Measurements from ENCODE around the gene DMAC2.
A peak's percentile ranks its signal among the peaks of the same experiment; 100 is the strongest.
"Not testable (repeated sequence)": the region's sequence is repeated elsewhere in the genome, so short reads cannot be mapped to it uniquely, and the experiment has no call there.

DMAC2 gene

DNA sequence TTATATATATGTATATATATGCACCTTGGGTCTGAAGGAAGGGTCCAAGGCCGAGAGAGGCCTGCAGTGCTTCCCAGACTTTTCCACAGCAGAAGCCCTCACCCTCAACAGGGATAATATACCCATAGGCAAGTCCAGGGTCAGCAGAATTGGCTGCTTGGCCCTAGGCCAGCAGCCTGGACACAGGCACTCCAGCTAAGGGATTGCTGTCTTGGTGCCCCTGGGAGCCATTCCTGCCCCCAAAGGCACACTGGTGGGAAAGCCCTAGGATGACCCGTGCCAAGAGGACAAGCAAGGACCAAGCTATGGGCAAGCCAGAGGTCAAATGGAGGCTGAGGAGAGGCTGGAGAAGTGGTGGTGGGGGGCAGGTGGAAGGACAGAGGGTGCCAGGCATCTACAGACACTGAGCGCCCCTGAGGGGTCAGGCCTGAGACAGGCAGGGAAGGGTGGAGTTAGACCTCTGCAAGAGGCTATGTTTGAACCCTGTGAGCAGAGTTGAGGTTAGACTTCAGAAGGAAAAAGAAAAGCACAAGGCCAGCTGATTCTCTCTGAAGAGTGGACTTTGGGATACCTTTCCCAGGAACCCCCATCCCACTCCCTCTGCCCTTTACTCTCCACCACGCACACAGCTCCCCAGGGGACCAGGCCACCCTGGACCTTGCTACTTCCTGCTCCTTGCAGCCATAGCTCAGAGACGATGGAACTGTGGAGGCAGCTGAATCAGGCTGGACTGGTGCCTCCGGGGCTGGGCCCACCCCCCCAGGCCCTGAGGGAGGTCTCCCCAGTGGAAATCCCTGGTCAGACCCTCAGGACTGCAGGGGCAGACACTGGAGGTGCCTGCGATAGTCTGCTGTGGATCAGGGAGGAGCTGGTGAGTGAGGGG, 3.0 kb upstream of the DMAC2 start, which contains the start of gene ERICH4:
ERICH4 (plus strand) TSS at position 684 of the 883 bp plus-strand sequence; CDS start at position 698, 14 bp downstream.
- DNase-seq, result no peak

GRCh38 chr19:41441321-41441945, 1.7 kb upstream of the DMAC2 start:
- no peak for DNase-seq

GRCh38 chr19:41437944-41438574, 1.7 kb downstream of the DMAC2 start:
- DNase-seq, result no peak

GRCh38 chr19:41436674-41436951, 3.1 kb downstream of the DMAC2 start:
- no peak for DNase-seq

DNA sequence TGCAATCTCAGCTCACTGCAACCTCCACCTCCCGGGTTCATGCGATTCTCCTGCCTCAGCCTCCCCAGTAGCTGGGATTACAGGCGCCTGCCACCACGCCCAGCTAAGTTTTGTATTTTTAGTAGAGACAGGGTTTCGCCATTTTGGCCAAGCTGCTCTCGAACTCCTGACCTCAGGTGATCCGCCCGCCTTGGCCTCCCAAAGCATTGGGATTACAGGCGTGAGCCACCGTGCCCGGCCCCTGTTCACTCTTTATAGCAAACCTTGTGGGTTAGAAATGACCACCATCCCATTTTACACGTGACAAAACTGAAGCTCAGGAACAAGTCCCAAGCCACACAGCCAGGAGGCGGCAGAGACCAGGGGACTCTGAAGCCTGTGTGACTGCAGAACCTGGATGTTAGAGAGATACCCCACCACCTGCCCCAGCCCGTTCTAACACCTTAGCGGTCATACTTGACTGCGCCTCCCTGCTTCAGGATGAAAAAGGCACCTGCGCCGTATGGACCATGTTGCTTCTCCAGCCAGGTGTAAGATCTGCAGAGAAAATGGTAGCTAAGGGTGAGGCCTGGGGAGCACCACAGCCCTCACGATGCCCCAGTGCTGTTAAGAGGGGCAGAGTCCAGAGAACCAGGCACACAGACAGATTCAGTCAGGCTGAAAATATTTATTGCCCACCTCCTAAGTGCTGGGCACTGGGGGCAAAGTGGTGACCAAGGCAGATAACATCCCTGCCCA, 3.6 kb downstream of the DMAC2 start:
- no peak for DNase-seq

GRCh38 chr19:41435376-41435775, 4.3 kb downstream of the DMAC2 start:
- not testable (repeated sequence) for DNase-seq

DNA sequence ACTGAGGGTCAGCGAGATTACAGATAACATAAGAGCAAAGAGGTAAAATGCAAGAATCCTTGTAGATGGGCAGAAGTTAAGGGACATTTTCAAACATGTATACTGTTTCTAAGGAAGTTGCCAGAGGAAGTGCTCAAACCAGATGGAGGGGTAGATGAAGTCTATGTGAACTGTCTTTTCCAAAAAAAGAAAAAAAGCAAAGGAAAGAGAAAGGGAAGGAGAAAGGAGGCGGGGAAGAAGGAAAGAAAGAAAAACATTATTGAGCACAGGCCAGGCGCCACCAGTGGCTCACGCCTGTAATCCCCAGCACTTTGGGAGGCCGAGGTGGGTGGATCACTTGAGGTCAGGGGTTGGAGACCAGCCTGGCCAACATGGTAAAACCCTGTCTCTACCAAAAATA, 5.3 kb downstream of the DMAC2 start:
- no peak for DNase-seq

DNA sequence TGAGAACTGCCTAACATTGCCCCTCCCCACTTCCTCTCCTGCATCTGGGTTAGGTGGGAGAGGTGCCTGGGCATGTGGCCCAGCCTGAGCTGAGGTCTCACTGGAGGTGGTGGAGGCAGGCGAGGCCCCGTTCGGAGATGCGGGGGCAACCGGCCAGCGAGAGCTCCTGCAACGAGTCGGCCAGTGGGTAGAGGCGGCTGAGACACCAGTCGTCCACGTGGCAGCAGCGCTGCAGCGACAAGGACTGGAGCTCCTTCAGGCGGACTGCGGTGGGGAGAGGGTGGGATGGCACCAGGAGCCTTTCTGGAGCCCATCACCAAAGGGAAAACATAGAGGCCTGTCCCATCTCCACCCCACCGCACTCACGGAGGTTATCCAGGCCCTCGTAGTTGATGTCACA, 6.5 kb downstream of the DMAC2 start:
- DNase-seq, result no peak

- peak; percentile 7 for DNase-seq
These were observed 8.0 kb downstream of the DMAC2 start for GRCh38 chr19:41431426-41432386.

DNA sequence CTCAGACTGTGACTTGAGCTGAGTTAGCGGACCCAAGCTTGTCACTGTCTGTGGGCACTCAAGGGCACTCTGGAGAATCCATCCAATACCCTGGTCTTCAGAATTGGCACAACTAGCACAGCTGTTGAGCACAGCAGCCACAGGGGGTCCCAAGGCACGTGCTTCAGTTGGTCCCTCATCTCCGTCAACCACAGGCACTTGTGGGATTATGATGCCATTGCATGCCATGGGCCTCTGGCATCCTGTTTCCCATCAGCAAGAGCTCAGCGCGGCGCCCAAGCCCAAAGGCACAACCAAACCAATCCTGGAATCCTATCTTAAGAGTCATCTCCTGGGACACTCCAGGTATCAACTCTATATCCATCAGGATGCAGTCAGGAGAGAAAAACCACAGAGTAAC, 8.8 kb downstream of the DMAC2 start:
- DNase-seq, result no peak

DNA sequence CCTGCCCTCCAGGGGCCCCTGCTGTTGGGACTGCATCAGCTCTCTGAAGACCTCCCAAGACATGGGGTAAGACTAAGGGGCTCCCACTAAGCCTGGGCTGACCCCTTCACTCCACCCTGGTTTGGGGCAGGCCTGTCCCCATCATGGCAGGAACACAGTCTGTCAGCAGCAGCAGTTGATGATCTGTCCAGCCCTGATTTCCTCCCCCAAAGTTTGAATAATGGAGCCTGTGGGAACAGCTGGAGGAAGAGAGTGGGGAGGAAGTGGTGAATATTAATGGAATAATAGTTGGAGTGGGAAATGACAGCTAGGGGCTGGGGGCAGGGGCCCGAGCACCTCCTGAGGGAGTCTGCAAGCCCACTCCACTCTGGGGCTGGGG, 11.2 kb downstream of the DMAC2 start:
- DNase-seq, result no peak

DNA sequence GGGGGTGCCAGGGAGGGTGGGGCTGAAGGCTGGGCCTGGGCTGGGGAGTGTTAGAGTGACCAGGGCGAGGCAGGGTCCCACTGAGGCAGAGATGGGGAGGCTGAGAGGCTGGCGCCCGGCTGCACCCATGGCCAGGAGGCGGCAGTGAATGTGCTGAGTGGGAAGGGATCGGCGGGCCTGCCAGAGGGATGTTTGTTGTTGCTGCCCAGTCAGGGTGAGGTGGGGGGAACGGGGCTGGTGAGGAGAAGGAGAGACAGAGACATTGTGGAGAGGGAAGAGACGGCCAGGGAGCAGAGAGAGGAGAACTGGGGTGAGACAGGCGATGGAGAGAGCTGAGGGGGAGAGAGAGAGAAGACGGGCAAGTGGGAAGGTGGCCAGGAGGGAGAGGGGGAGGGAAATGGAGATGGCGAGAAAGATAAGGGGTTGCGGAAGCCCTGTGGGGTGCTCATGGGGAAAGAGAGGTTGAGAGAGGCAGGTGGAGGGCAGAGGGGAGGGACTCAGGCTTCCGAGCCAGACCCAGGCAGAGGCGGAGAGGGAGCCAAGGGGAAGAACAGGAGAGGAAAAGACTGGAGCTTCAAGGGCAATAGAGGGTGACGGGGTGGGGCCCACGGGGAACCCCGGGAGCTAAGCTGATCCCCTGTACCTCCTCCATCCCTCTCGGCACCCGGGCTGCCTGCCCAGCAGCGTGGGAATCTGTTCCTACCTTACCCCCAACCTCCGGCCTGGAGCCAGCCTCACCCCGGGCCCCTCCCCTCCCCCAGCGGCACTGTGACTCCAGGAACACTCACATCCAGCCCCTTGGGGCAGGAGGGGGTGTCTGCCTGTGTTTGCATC, 11.8 kb downstream of the DMAC2 start:
- peak; percentile 48 for DNase-seq

DNA sequence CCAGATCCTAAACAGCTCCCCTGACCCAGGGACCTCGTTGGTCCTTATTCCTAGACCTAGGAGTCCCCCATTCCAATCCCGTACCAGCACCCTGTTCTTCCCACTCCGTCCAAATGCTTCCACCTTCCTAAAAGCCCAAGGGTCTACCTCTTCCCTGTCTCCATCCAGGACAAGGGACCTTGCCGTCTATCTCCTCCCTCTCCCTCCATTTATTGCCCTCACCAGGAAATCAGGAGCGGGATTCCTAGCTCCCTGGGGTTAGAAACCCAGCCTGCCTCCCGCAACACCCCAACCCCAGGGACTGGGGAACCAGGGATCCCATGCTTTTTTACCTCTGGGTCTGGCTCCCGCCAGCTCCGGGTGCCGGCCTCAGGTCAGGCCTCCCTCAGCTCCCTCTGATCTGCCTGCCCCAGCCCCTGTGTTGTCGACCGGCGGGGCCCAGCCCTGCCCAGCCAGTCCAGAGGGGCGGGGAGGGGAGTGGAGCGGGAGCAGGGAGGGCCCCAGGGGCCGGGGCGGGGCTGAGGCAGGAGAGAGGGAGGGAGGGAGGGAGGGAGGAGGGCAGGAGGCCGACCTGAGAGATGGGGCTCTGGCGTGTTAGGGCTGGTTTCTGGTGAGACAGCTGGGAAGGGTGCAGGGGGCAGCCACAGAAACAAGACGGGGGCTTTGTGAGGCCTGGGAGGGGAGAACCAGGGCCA, 12.6 kb downstream of the DMAC2 start, which contains the start of gene B3GNT8:
B3GNT8 (minus strand) TSS at position 423 of the 695 bp plus-strand sequence. CDS start 596 bp downstream, outside the sequence.
- DNase-seq, result peak; percentile 90

DNA sequence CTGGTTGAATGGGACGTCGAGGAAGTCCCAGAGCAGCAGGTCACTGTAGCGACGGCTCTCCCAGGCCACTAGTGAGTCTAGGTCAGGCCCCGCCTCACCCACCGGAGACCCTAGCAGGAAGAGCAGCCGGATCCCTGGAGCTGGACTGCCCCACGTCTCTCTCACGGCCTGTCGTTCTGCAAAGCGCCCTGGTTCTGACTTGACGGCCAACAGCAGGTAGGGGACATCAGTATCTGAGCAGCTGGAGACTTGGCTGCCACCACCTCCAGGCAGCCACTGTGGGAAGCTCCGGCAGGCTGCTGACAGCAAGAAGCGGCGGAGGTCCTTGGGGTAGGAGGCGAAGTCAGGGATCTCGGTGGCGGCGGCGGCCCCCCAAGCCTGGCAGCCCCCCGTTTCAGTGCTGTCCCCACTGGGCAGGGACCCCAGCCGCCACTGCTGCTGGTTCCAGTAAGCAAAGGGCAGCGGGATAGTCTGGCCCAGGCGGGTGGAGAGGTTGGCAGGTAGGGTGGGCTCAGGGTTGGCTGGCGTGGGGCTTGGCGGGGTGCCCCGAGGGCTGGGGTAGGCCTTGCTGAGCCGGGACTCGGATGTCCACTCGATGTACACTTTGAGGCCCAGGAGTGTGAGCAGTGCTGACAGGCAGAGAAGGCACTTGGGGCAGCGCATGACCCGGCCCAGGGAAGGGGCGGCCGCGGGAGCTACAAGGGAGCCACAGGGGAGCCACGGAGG, 13.4 kb downstream of the DMAC2 start:
- DNase-seq, result no peak

GRCh38 chr19:41425174-41426115, 14.3 kb downstream of the DMAC2 start:
- no peak for DNase-seq

GRCh38 chr19:41424335-41425173, 15.2 kb downstream of the DMAC2 start:
- no peak for DNase-seq

GRCh38 chr19:41422955-41423354, 16.8 kb downstream of the DMAC2 start:
- no peak for DNase-seq

GRCh38 chr19:41422456-41422855, 17.3 kb downstream of the DMAC2 start:
- no peak for DNase-seq

Data from NCI-H1105 (cell line).